A673 (cell line): Measurements from ENCODE around the gene PHF21B. TPM values are rescaled to one million over a fixed set of nuclear protein-coding genes. Genes with fewer than 3 reads are reported as not detected.

Experiments
- BruUV-seq: library from RNA; stranded (reverse); fragments of 400-500 nt; replicated peaks from 2 replicates; lab custom pipeline; 2021; lab: Mats Ljungman, UMichigan
- CTCF ChIA-PET: fragments of 300-600 bp; sonication (Branson Sonifier 250); formaldehyde crosslinking; loops from one replicate; lab custom pipeline; 2022; ENCODE audit warnings: antibody characterized with exemption; lab: Charles Lee
- POLR2A ChIA-PET: fragments of 300-600 bp; sonication (Branson Sonifier 250); formaldehyde crosslinking; loops from one replicate; lab custom pipeline; 2022; ENCODE audit warnings: antibody characterized with exemption; ENCODE audit not compliant: low non-redundant PET; lab: Charles Lee
- DNase-seq: peaks from one replicate; pipeline ENCODE4 v3.0.0-alpha.2; 2015; ENCODE audit warnings: low spot score
- H3K27ac ChIP-seq: fragments of 200-600 bp; sonication (generic); 2 replicates; pipeline ENCODE4 v1.5.1; 2016; ENCODE audit warnings: mixed run types, low read depth, mild to moderate bottlenecking, mixed read lengths, antibody characterized with exemption, low read length; ENCODE audit not compliant: poor library complexity, severe bottlenecking
- H3K27me3 ChIP-seq: fragments of 200-600 bp; sonication (generic); replicated peaks from 2 replicates; pipeline ENCODE4 v1.6.1; 2017; ENCODE audit warnings: mixed run types, low read depth, mild to moderate bottlenecking, mixed read lengths, antibody characterized with exemption, low read length; ENCODE audit not compliant: insufficient read depth, poor library complexity
- H3K36me3 ChIP-seq: fragments of 200-600 bp; sonication (generic); 2 replicates; pipeline ENCODE4 v1.6.1; 2016; ENCODE audit warnings: mixed run types, mild to moderate bottlenecking, mixed read lengths, antibody characterized with exemption, low read length; ENCODE audit not compliant: insufficient read depth, poor library complexity, severe bottlenecking
- H3K4me1 ChIP-seq: fragments of 200-600 bp; sonication (generic); 2 replicates; pipeline ENCODE4 v1.6.1; 2017; ENCODE audit warnings: mixed run types, mild to moderate bottlenecking, mixed read lengths, antibody characterized with exemption, low read length; ENCODE audit not compliant: insufficient read depth, poor library complexity, severe bottlenecking
- H3K4me3 ChIP-seq: fragments of 200-600 bp; sonication (generic); 2 replicates; pipeline ENCODE4 v1.5.1; 2016; ENCODE audit warnings: low read depth, mixed run types, mild to moderate bottlenecking, mixed read lengths, low read length; ENCODE audit not compliant: poor library complexity, severe bottlenecking
- H3K9me3 ChIP-seq: fragments of 200-600 bp; sonication (generic); 2 replicates; pipeline ENCODE4 v1.6.1; 2016; ENCODE audit warnings: mixed run types, low read depth, mild to moderate bottlenecking, mixed read lengths, antibody characterized with exemption, low read length; ENCODE audit not compliant: poor library complexity, severe bottlenecking
- CTCF ChIP-seq: fragments of 300-800, 200-600 bp; sonication (generic); conservative IDR thresholded peaks from 2 replicates; pipeline ENCODE4 v1.5.1; 2017; ENCODE audit warnings: low read depth, mild to moderate bottlenecking, antibody characterized with exemption, low read length, moderate library complexity, mixed read lengths
- EZH2 ChIP-seq: fragments of 200-600 bp; sonication (generic); IDR thresholded peaks from 2 replicates; pipeline ENCODE4 v1.6.1; 2017; ENCODE audit warnings: borderline replicate concordance, low read depth, mild to moderate bottlenecking, mixed read lengths, antibody characterized with exemption, low read length; ENCODE audit not compliant: poor library complexity, severe bottlenecking
- intact Hi-C: fragments of 100-400 bp; cut with micrococcal nuclease; formaldehyde crosslinking; loops from one replicate; pipeline ENCODE4 v1.10.0; 2022; ENCODE audit not compliant: unreplicated experiment
- total RNA-seq: library from RNA; stranded (reverse); gene quantifications from 2 replicates; pipeline ENCODE4 v1.2.3, GENCODE V29; 2021

The PHF21B gene
- total RNA-seq, 1 experiment from 2014 or later: 13.2 TPM

GRCh38 chr22:44884968-44885805 lies 124.6 kb downstream of the PHF21B start:
- ChIA-PET POLR2A (no interaction called here), CTCF (no interaction called here)
- intact Hi-C loops: no loop called here
- no peak for TF ChIP-seq CTCF
- no peak for TF ChIP-seq EZH2
- no peaks in the 10 kb centered on the region for H3K27me3 ChIP-seq
- H3K36me3 ChIP-seq: no peaks in the 10 kb centered on the region
- no TSS peak for BruUV-seq
- DNase-seq: no peak
- no peak overlapping the region for H3K27ac ChIP-seq
- no peaks in the 10 kb centered on the region for H3K4me1 ChIP-seq
- H3K9me3 ChIP-seq: no peaks in the 10 kb centered on the region
- no peak overlapping the region for H3K4me3 ChIP-seq

- no peak for TF ChIP-seq EZH2
Observed at GRCh38 chr22:44884562-44884961, 125.2 kb downstream of the PHF21B start.

GRCh38 chr22:44883011-44883421 lies 126.8 kb downstream of the PHF21B start:
- Histone ChIP-seq H3K27me3 (no peaks in the 10 kb centered on the region), H3K27ac (no peak overlapping the region), H3K9me3 (no peaks in the 10 kb centered on the region), H3K4me3 (no peak overlapping the region), H3K36me3 (no peaks in the 10 kb centered on the region), H3K4me1 (no peaks in the 10 kb centered on the region)
- intact Hi-C loops: no loop called here
- DNase-seq: no peak
- TF ChIP-seq CTCF: no peak
- no TSS peak for BruUV-seq
- CTCF ChIA-PET: no interaction called here
- POLR2A ChIA-PET: no interaction called here

More at GRCh38 chr22:44884562-44884961, 125.2 kb downstream of the PHF21B start:
- H3K27ac ChIP-seq: no peak overlapping the region
- intact Hi-C loops: no loop called here
- DNase-seq: no peak
- H3K27me3 ChIP-seq: no peaks in the 10 kb centered on the region
- no peaks in the 10 kb centered on the region for H3K9me3 ChIP-seq
- ChIA-PET CTCF (no interaction called here), POLR2A (no interaction called here)
- no peaks in the 10 kb centered on the region for H3K4me1 ChIP-seq
- H3K4me3 ChIP-seq: no peak overlapping the region
- no peaks in the 10 kb centered on the region for H3K36me3 ChIP-seq
- no TSS peak for BruUV-seq
